HG03159 (cell line): ENCODE results near the gene SLC25A1.
"Not testable (repeated sequence)": the region's sequence is repeated elsewhere in the genome, so short reads cannot be mapped to it uniquely, and the experiment has no call there.

Experiments
- ATAC-seq: cut with Tn5 transposase; IDR thresholded peaks from one replicate; pipeline ENCODE4 v1.9.1; 2021; ENCODE audit warnings: mild to moderate bottlenecking, moderate library complexity; ENCODE audit not compliant: unreplicated experiment

Gene SLC25A1

GRCh38 chr22:19168088-19168890, 10.2 kb downstream of the SLC25A1 start:
- ATAC-seq = no peak

GRCh38 chr22:19167106-19167869, 11.2 kb downstream of the SLC25A1 start:
- ATAC-seq = no peak

GRCh38 chr22:19166421-19166820, 12.1 kb downstream of the SLC25A1 start:
- no peak for ATAC-seq

- ATAC-seq = no peak
These were observed 14.1 kb downstream of the SLC25A1 start for GRCh38 chr22:19164425-19164824.

GRCh38 chr22:19158649-19159048, 19.9 kb downstream of the SLC25A1 start:
- ATAC-seq = not testable (repeated sequence)

- ATAC-seq = not testable (repeated sequence)
These were observed 22.4 kb downstream of the SLC25A1 start for GRCh38 chr22:19156109-19156508.

GRCh38 chr22:19152942-19153883, 25.3 kb downstream of the SLC25A1 start:
- no peak for ATAC-seq

- no peak for ATAC-seq
These were observed 27.0 kb downstream of the SLC25A1 start for GRCh38 chr22:19151329-19152191.

GRCh38 chr22:19150482-19151328, 27.8 kb downstream of the SLC25A1 start:
- ATAC-seq = no peak

- ATAC-seq = no peak
These were observed 28.5 kb downstream of the SLC25A1 start, which contains the start of gene GSC2 for GRCh38 chr22:19149991-19150390. Gene GSC2, minus strand, starts transcription at chr22:19150292. Its CDS starts 9 bp downstream, at chr22:19150283.

- no peak for ATAC-seq
These were observed 29.3 kb downstream of the SLC25A1 start for GRCh38 chr22:19149047-19149883.

GRCh38 chr22:19148417-19149046, 30.0 kb downstream of the SLC25A1 start:
- ATAC-seq = no peak

- ATAC-seq = no peak
These were observed 31.2 kb downstream of the SLC25A1 start for GRCh38 chr22:19147195-19147780.

GRCh38 chr22:19146215-19146968, 32.1 kb downstream of the SLC25A1 start:
- ATAC-seq = no peak

- ATAC-seq = no peak
These were observed 34.6 kb downstream of the SLC25A1 start for GRCh38 chr22:19143967-19144400.

GRCh38 chr22:19143212-19143611, 35.3 kb downstream of the SLC25A1 start:
- no peak for ATAC-seq

GRCh38 chr22:19142394-19142793, 36.1 kb downstream of the SLC25A1 start:
- no peak for ATAC-seq
